Heart left ventricle (tissue), 16 donors: ENCODE results near the gene KIRREL3. TPM values are rescaled to one million over a fixed set of nuclear protein-coding genes. Genes with fewer than 3 reads are reported as not detected.

Source experiments
- ATAC-seq, 4 donors: fragments of 200-7000 bp; cut with Tn5 transposase; one replicate each; pipeline ENCODE4 v1.9.1; 2020 to 2022; ENCODE audit warnings: moderate library complexity in 4 of 4, mild to moderate bottlenecking in 3 of 4, moderate number of reproducible peaks in 1 of 4
- DNase-seq, 5 donors: peaks; one replicate each; pipeline ENCODE4 v3.0.0-alpha.2; 2020
- H3K27ac ChIP-seq, 12 donors: fragments of 200-600 bp; sonication (generic) in 4 of 12; one replicate each; pipeline versions ENCODE4 v1.5.0 to v1.8.0; 2016 to 2022; ENCODE audit warnings: mild to moderate bottlenecking in 2 of 12
- H3K27me3 ChIP-seq, 9 donors: fragments of 200-600 bp; sonication (generic) in 2 of 9; one replicate each; pipeline versions ENCODE4 v1.5.1 to v1.8.0; 2016 to 2022; ENCODE audit warnings: mild to moderate bottlenecking in 3 of 9
- H3K36me3 ChIP-seq, 9 donors: fragments of 200-600 bp; sonication (generic) in 2 of 9; one replicate each; pipeline versions ENCODE4 v1.5.0 to v1.8.0; 2018 to 2022; ENCODE audit warnings: mild to moderate bottlenecking in 2 of 9
- H3K4me1 ChIP-seq, 12 donors: fragments of 200-600 bp; sonication (generic) in 4 of 12; one replicate each; pipeline versions ENCODE4 v1.5.0 to v1.8.0; 2016 to 2022; ENCODE audit warnings: mild to moderate bottlenecking in 3 of 12
- H3K4me3 ChIP-seq, 12 donors: fragments of 200-600 bp; sonication (generic) in 4 of 12; one replicate each; pipeline versions ENCODE4 v1.5.0 to v1.8.0; 2017 to 2022; ENCODE audit warnings: mild to moderate bottlenecking in 9 of 12, moderate library complexity in 4 of 12
- H3K9me3 ChIP-seq, 12 donors: fragments of 200-600 bp; sonication (generic) in 4 of 12; one replicate each; pipeline versions ENCODE4 v1.5.0 to v1.8.0; 2016 to 2022; ENCODE audit warnings: mild to moderate bottlenecking in 1 of 12
- CTCF ChIP-seq, 12 donors: fragments of 200-600 bp; sonication (generic) in 4 of 12; IDR thresholded peaks; one replicate each; pipeline versions ENCODE4 v1.5.0 to v1.8.0; 2018 to 2022; ENCODE audit warnings: antibody characterized with exemption in 12 of 12, mild to moderate bottlenecking in 5 of 12
- POLR2A ChIP-seq, 2 donors: fragments of 450-650 bp; IDR thresholded peaks; one replicate each; pipeline ENCODE4 v1.6.1; 2017; ENCODE audit warnings: antibody characterized with exemption in 2 of 2, mild to moderate bottlenecking in 2 of 2, moderate library complexity in 2 of 2
- WGBS, 4 donors: extraction: QIAGEN DNeasy Blood & Tissue Kit in 2 of 4; methylation state at CpG; one replicate each; pipeline versions ENCODE4 v1.1.5 to v1.1.7; 2013 to 2018; 5-methylcytosine and 5-hydroxymethylcytosine counted together
- intact Hi-C, 10 donors: fragments of 100-400 bp; cut with DNase I; formaldehyde crosslinking; loops; one replicate each; pipeline versions ENCODE4 v1.11.1 to v1.14.2; 2022
- polyA plus RNA-seq, 2 donors: library from polyadenylated mRNA; stranded (reverse); fragments of 200-250 nt; gene quantifications; one replicate each; pipeline ENCODE4 v1.2.3, GENCODE V29; 2013
- total RNA-seq, 9 donors: library from RNA; depleted of rRNA in 2 of 9; stranded (reverse); fragments of >200 nt in 2 of 9; fragmentation: NEBNext Ultra II Directional in 3 of 9; extraction: Animal tissue kit (Norgen Biotek cat#: 25700) in 3 of 9; gene quantifications; one replicate each; pipeline versions ENCODE4 v1.1.0 to v1.2.4, GENCODE V29; 2016 to 2023
- donor health status: ischemic (EF 13 %, LVEDD 7.1; RV severe dilation, severe dysfunction).
- donor health status: healthy with polysubstance abuse.
- donor health status: DM: no; HTN: yes; CAD: no.
- donor health status: DM: no; HTN: no; CAD: no.
- donor health status: ischemic (EF 25% LVEDD 6.9; RV normal size, moderate dysfunction).
- donor health status: ischemic (EF 25% LVEDD 5.7; RV mildly dilated, moderate dysfunction).
- donor health status: healthy.
- donor health status: DM: yes; HTN: yes; CAD: no.
- donor health status: ischemic (EF 35%, LVEDD 5.7; RV mildly dilated, moderate dysfunction).
- donor health status: nonischemic (EF 11% LVEDD 7.7; RV severe dilation, severe dysfunction).
- donor health status: DM: yes; HTN: yes; CAD: no.
- donor health status: PGD.
- donor health status: ischemic (EF 29% LVEDD 5.4; RV normal size, mild dysfunction).
- donor health status: nonischemic (EF 23%, LVEDD 6.1; RV moderate dilation, normal function).

Gene KIRREL3
- total and polyA plus RNA-seq, 11 donors: 0.08 to 1.3 (median 0.27) TPM

- DNase-seq (no peak), ATAC-seq (no peak)
- H3K27ac ChIP-seq: no peak overlapping the region
- 29 to 51% (median 43%) methylated on average over 4 to 7 of the region's 7 CpGs for WGBS, 4 donors
- H3K4me3 ChIP-seq: no peak overlapping the region
- intact Hi-C loops: loop anchor here in 2 of 10 donors (5.0 to 10.0 kb wide), 2 partner anchors 59 to 252 kb away; no protein-coding TSS in a partner anchor
- no peaks in the 10 kb centered on the region for H3K36me3 ChIP-seq
- no peaks in the 10 kb centered on the region for H3K4me1 ChIP-seq
- no peak for TF ChIP-seq CTCF (IDR thresholded peaks at IDR 0.05)
- peaks cover 0 to 26% (median 0%) of the 10 kb centered on the region in 9 donors for H3K27me3 ChIP-seq
- no peaks in the 10 kb centered on the region for H3K9me3 ChIP-seq
These were observed 176.4 kb downstream of the KIRREL3 start for GRCh38 chr11:126824035-126824607.

- intact Hi-C loops: loop anchor here in 2 of 10 donors (5.0 to 10.0 kb wide), 2 partner anchors 58 to 251 kb away; no protein-coding TSS in a partner anchor
- no peak for ATAC-seq
These were observed 177.3 kb downstream of the KIRREL3 start for GRCh38 chr11:126823274-126823673.

GRCh38 chr11:126821827-126822226 lies 178.7 kb downstream of the KIRREL3 start:
- intact Hi-C loops: loop anchor here in 2 of 10 donors (5.0 to 10.0 kb wide), 2 partner anchors 57 to 250 kb away; no protein-coding TSS in a partner anchor
- no peak overlapping the region for H3K27ac ChIP-seq
- 86 to 90% (median 88%) methylated on average over 1 of the region's 1 CpG for WGBS, 4 donors
- H3K4me1 ChIP-seq: no peaks in the 10 kb centered on the region
- no peaks in the 10 kb centered on the region for H3K36me3 ChIP-seq
- no peak for TF ChIP-seq CTCF (IDR thresholded peaks at IDR 0.05)
- no peak for TF ChIP-seq POLR2A (IDR thresholded peaks at IDR 0.05)
- no peak for ATAC-seq
- peaks cover 0 to 14% (median 0%) of the 10 kb centered on the region in 9 donors for H3K27me3 ChIP-seq
- no peaks in the 10 kb centered on the region for H3K9me3 ChIP-seq
- no peak for DNase-seq
- no peak overlapping the region for H3K4me3 ChIP-seq

More at GRCh38 chr11:126823274-126823673, 177.3 kb downstream of the KIRREL3 start:
- no peak overlapping the region for H3K27ac ChIP-seq
- no peaks in the 10 kb centered on the region for H3K4me1 ChIP-seq
- peaks cover 0 to 26% (median 0%) of the 10 kb centered on the region in 9 donors for H3K27me3 ChIP-seq
- no peak for TF ChIP-seq POLR2A (IDR thresholded peaks at IDR 0.05)
- no peak for TF ChIP-seq CTCF (IDR thresholded peaks at IDR 0.05)
- H3K9me3 ChIP-seq: no peaks in the 10 kb centered on the region
- DNase-seq: no peak
- H3K36me3 ChIP-seq: no peaks in the 10 kb centered on the region
- H3K4me3 ChIP-seq: no peak overlapping the region

- Histone ChIP-seq H3K4me1 (no peaks in the 10 kb centered on the region), H3K27me3 (peaks cover 0 to 14% (median 0%) of the 10 kb centered on the region in 9 donors), H3K4me3 (no peak overlapping the region), H3K27ac (no peak overlapping the region), H3K36me3 (no peaks in the 10 kb centered on the region), H3K9me3 (no peaks in the 10 kb centered on the region)
- no peak for TF ChIP-seq CTCF (IDR thresholded peaks at IDR 0.05)
- TF ChIP-seq POLR2A (IDR thresholded peaks at IDR 0.05): no peak
- DNase-seq (no peak), ATAC-seq (no peak)
- 76 to 85% (median 82%) methylated on average over 10 of the region's 10 CpGs for whole genome bisulfite sequencing, 4 donors
- intact Hi-C loops: no loop called here
These were observed 181.4 kb downstream of the KIRREL3 start for GRCh38 chr11:126819194-126819593.
